C4-2B (cell line): ENCODE data around the gene PDSS2.
"Not testable (repeated sequence)": the region's sequence is repeated elsewhere in the genome, so short reads cannot be mapped to it uniquely, and the experiment has no call there.

Experiments
- H3K27ac ChIP-seq: fragments of 450-650 bp; 2 replicates; pipeline ENCODE4 v1.5.1; 2017
- CTCF ChIP-seq: fragments of 450-650 bp; conservative IDR thresholded peaks from 2 replicates; pipeline ENCODE4 v1.5.1; 2017; ENCODE audit warnings: mild to moderate bottlenecking
- ZFX ChIP-seq: fragments of 450-650 bp; IDR thresholded peaks from 2 replicates; pipeline ENCODE4 v1.6.1; 2017

Gene PDSS2

GRCh38 chr6:107315114-107315513 is 144.2 kb downstream of the PDSS2 start:
- no peak for TF ChIP-seq ZFX
- no peak for TF ChIP-seq CTCF
- no peak overlapping the region for H3K27ac ChIP-seq

- TF ChIP-seq CTCF (no peak), ZFX (no peak)
- H3K27ac ChIP-seq: no peak overlapping the region
Observed at GRCh38 chr6:107314531-107314939, 144.8 kb downstream of the PDSS2 start.

GRCh38 chr6:107313776-107314175 is 145.6 kb downstream of the PDSS2 start:
- no peak for TF ChIP-seq ZFX
- TF ChIP-seq CTCF: no peak
- H3K27ac ChIP-seq: no peak overlapping the region

- TF ChIP-seq ZFX (no peak), CTCF (no peak)
- no peak overlapping the region for H3K27ac ChIP-seq
Observed at GRCh38 chr6:107310362-107310761, 149.0 kb downstream of the PDSS2 start.

- no peak overlapping the region for H3K27ac ChIP-seq
- no peak for TF ChIP-seq ZFX
Observed at GRCh38 chr6:107308677-107309076, 150.7 kb downstream of the PDSS2 start.

GRCh38 chr6:107305994-107306393 is 153.4 kb downstream of the PDSS2 start:
- not testable (repeated sequence) for H3K27ac ChIP-seq

- TF ChIP-seq ZFX (no peak), CTCF (no peak)
- no peak overlapping the region for H3K27ac ChIP-seq
Observed at GRCh38 chr6:107305391-107305790, 154.0 kb downstream of the PDSS2 start.

- no peak overlapping the region for H3K27ac ChIP-seq
- no peak for TF ChIP-seq CTCF
- no peak for TF ChIP-seq ZFX
Observed at GRCh38 chr6:107304421-107305025, 154.8 kb downstream of the PDSS2 start.
